ENCODE data around the gene AUH.
"Not testable (repeated sequence)": the region's sequence is repeated elsewhere in the genome, so short reads cannot be mapped to it uniquely, and the experiment has no call there.

Gene AUH

DNA sequence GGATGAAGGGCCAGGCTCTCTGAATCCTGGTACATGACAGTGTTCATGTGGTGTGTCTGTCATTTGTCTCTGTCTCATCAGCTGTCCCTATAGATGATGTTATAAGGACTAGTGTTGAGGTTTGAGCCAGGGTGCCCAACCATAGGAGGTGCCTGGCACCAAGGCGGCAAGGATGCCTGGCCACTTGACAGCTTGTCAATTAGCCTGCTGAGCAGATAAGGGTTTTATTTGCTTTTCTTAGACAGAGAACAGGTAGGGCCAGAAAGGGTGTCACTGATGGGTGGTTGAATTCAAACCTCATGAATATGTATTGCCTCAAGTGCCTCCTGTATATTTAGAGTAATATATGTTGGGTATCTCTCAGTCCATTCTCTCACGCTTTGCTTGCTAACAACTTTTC, 30.1 kb upstream of the AUH start:
- H3K27ac ChIP-seq, result no peak overlapping the region
- TF ChIP-seq, protein P1, sequence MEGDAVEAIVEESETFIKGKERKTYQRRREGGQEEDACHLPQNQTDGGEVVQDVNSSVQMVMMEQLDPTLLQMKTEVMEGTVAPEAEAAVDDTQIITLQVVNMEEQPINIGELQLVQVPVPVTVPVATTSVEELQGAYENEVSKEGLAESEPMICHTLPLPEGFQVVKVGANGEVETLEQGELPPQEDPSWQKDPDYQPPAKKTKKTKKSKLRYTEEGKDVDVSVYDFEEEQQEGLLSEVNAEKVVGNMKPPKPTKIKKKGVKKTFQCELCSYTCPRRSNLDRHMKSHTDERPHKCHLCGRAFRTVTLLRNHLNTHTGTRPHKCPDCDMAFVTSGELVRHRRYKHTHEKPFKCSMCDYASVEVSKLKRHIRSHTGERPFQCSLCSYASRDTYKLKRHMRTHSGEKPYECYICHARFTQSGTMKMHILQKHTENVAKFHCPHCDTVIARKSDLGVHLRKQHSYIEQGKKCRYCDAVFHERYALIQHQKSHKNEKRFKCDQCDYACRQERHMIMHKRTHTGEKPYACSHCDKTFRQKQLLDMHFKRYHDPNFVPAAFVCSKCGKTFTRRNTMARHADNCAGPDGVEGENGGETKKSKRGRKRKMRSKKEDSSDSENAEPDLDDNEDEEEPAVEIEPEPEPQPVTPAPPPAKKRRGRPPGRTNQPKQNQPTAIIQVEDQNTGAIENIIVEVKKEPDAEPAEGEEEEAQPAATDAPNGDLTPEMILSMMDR (IDR thresholded peaks at IDR 0.05), result no peak
- no peak for TF ChIP-seq ZFX (IDR thresholded peaks at IDR 0.05; ENCODE audit: borderline replicate concordance)

DNA sequence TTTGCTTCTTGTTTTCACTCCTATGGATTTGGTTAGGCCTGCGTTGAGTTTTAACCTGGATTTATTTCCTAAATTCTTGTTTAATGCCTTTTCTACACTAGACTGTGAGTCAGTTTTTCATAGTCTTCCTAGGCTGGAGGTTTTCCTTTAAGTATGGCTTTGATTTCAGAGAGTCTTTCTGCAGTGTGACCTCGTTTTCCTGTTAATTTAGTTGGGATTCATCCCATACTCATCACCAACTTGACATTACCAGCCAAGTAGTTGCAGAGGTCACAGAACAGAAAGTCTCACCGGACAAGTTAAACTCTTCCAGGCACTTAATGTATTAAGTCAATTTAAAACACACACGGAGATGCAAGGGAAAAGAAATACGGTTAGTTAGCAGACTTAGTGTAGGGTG, 29.7 kb upstream of the AUH start:
- TF ChIP-seq ZFX (IDR thresholded peaks at IDR 0.05; ENCODE audit: borderline replicate concordance), result no peak
- TF ChIP-seq, protein P1 (IDR thresholded peaks at IDR 0.05), result no peak
- no peak overlapping the region for H3K27ac ChIP-seq

DNA sequence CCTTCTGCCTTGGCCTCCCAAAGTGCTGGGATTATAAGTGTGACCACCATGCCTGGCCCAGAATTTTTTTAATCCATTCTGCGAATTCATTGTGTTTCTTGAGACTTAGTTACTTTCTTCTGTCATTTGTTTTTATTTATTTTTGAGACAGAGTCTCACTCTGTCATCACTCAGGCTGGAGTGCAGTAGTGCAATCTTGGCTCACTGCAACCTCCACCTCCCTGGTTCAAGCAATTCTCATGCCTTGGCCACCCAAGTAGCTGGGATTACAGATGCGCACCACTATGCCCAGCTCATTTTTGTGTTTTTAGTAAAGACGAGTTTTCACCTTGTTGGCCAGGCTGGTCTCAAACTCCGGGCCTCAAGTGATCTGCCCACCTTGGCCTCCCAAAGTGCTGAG, 28.0 kb upstream of the AUH start:
- H3K27ac ChIP-seq, result not testable (repeated sequence)

DNA sequence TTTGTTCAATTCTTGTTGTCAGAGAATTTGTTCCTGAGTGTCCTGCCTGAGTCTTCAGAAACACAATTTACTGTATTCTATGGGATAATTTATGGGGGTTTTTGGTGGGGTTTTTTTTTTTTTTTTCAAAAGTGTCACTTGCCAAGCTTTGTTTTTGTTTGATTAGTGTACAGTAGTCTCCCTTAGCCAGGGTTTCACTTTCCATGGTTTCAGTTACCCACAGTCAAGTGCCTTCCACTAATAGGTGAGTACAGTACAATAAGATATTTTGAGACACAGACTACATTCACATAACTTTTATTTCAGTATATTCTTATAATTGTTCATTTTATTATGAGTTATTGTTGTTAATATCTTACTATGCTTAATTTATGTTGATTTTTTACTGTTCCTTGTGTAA, 25.0 kb upstream of the AUH start:
- no peak overlapping the region for H3K27ac ChIP-seq
- no peak for TF ChIP-seq ZFX (IDR thresholded peaks at IDR 0.05; ENCODE audit: borderline replicate concordance)
- TF ChIP-seq, protein P1 (IDR thresholded peaks at IDR 0.05), result no peak

DNA sequence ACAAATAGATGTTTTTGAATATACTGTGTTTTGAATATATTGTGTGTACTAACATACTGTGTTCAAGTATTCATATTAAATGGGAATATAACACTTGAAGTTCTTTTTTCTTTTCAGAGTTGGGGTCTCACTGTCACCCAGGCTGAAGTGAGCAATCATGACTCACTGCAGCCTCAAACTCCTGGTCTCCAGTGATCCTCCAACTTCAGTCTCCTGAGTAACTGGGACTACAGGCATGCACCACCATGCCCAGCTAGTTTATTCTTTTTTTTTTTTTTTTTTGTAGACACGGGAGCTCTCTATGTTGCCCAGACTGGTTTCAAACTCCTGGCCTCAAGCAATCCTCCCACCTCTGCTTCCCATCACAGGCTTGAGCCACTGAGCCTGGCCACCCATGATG, 23.2 kb upstream of the AUH start:
- TF ChIP-seq ZFX (IDR thresholded peaks at IDR 0.05; ENCODE audit: borderline replicate concordance), result no peak
- TF ChIP-seq, protein P1 (IDR thresholded peaks at IDR 0.05), result no peak
- H3K27ac ChIP-seq, result no peak overlapping the region

DNA sequence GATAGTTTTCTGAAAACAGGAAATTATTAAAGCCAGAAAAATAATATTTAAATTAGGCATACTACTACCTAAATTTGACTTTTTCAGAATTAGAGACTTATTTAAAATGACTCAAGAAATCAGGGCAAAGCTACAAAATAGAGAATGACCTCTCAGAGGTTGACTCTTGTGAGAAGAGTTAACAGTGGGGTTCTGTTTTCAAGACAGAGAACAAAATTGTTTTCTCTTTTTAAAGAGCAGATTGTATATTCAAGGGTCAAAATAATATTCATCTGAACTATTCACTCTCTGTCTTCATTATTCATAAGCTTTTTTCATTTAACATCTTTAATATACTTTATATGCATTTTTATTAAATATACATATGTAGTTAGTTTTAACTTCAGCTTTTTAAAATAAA, 21.9 kb upstream of the AUH start:
- no peak overlapping the region for H3K27ac ChIP-seq
- no peak for TF ChIP-seq ZFX (IDR thresholded peaks at IDR 0.05; ENCODE audit: borderline replicate concordance)
- TF ChIP-seq, protein P1 (IDR thresholded peaks at IDR 0.05), result no peak

DNA sequence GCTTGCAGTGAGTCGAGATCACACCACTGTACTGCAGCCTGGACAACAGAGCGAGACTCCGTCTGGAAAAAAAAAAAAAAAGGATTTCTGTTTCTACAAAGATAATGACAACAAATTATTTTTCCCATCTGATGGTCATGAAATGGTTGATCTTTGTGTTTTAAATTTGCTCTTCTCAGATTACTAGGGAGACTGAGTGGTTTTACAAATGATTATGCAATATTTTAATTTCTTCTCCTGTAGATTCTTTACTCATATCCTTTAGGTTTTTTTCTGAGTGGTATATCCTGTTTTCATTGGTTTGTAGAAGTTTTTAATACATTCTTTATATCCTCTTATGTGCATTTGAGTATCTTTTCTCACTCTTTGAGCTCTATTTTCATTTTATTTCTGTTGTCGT, 20.6 kb upstream of the AUH start:
- no peak overlapping the region for H3K27ac ChIP-seq
- TF ChIP-seq, protein P1 (IDR thresholded peaks at IDR 0.05), result no peak

DNA sequence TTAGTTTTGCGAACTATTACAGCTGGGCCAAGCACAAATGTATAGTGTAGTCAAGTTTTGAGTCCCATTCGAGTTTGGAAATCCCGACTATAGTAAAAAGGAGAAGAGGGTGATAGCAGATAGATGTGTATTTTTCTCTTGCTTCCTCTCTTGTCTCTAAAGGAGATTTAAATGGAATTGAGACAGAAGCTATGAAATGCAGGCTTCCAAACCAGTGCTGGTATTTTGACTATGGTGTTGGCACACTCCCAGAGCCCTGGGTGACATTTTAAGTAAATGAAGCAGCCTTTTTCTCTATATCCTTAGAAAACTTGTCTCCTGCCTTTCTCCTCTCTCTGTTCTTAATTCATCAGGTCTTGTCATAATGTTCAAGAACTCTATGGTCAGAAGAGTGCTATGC, 17.7 kb upstream of the AUH start:
- no peak for TF ChIP-seq ZFX (IDR thresholded peaks at IDR 0.05; ENCODE audit: borderline replicate concordance)
- H3K27ac ChIP-seq, result no peak overlapping the region

Measured in 22Rv1 (cell line).